Neural crest cell (in vitro differentiated cells): Measurements from ENCODE around the gene ANGPTL5. TPM values are rescaled to one million over a fixed set of nuclear protein-coding genes. Genes with fewer than 3 reads are reported as not detected.
"Not testable (repeated sequence)": the region's sequence is repeated elsewhere in the genome, so short reads cannot be mapped to it uniquely, and the experiment has no call there.

Source experiments
- DNase-seq: peaks from one replicate; pipeline ENCODE4 v3.0.0; 2021; ENCODE audit warnings: low read depth, mixed read lengths, low spot score
- H3K27ac Mint-ChIP-seq: one replicate; pipeline ENCODE4 v1.8.0; 2021; ENCODE audit warnings: mild to moderate bottlenecking, mixed read lengths; ENCODE audit not compliant: unreplicated experiment
- H3K27me3 Mint-ChIP-seq: 2 replicates; pipeline ENCODE4 v1.8.0; 2021; ENCODE audit warnings: low read depth, mild to moderate bottlenecking, mixed read lengths
- H3K36me3 Mint-ChIP-seq: 2 replicates; pipeline ENCODE4 v1.8.0; 2021; ENCODE audit warnings: low read depth, mild to moderate bottlenecking, mixed read lengths
- H3K4me1 Mint-ChIP-seq: 2 replicates; pipeline ENCODE4 v1.8.0; 2021; ENCODE audit warnings: mixed read lengths
- H3K4me3 Mint-ChIP-seq: one replicate; pipeline ENCODE4 v1.8.0; 2021; ENCODE audit warnings: mild to moderate bottlenecking, mixed read lengths
- H3K9me3 Mint-ChIP-seq: 2 replicates; pipeline ENCODE4 v1.8.0; 2021; ENCODE audit warnings: mixed read lengths
- CTCF ChIP-seq: fragments of 200-600 bp; sonication (generic); conservative IDR thresholded peaks from 2 replicates; pipeline ENCODE4 v1.5.0; 2021; ENCODE audit warnings: antibody characterized with exemption, mild to moderate bottlenecking
- long read RNA-seq: library from polyadenylated mRNA; unstranded; transcript quantifications from one replicate; pipeline ENCODE4 v2.0.0, GENCODE V29; 2020
- total RNA-seq: library from RNA; stranded (reverse); gene quantifications from 2 replicates; pipeline ENCODE4 v1.2.1, GENCODE V29; 2021

The ANGPTL5 gene
- total RNA-seq, result not detected in 2 replicates
- long read RNA-seq, result 0 reads

- Mint-ChIP-seq H3K9me3 (no peaks in the 10 kb centered on the region), H3K4me1 (peaks cover 29% of the 10 kb centered on the region), H3K27me3 (no peaks in the 10 kb centered on the region), H3K36me3 (no peaks in the 10 kb centered on the region), H3K27ac (peak within 1 kb of the TSS; percentile 89), H3K4me3 (peak within 1 kb of the TSS; percentile 94)
- TF ChIP-seq CTCF, result no peak
- DNase-seq, result no peak
Measured at GRCh38 chr11:101916422-101916821, at the start of gene ANGPTL5. TSS of gene ANGPTL5 (minus strand) at chr11:101916522. CDS start at chr11:101907909, 8,613 bp downstream.

GRCh38 chr11:101964200-101964599, 47.9 kb upstream of the ANGPTL5 start:
- DNase-seq, H3K36me3 Mint-ChIP-seq, H3K4me1 Mint-ChIP-seq, H3K9me3 Mint-ChIP-seq, H3K27me3 Mint-ChIP-seq, H3K4me3 Mint-ChIP-seq: not testable (repeated sequence)
- peak overlapping the region; percentile 12 for H3K27ac Mint-ChIP-seq

DNA sequence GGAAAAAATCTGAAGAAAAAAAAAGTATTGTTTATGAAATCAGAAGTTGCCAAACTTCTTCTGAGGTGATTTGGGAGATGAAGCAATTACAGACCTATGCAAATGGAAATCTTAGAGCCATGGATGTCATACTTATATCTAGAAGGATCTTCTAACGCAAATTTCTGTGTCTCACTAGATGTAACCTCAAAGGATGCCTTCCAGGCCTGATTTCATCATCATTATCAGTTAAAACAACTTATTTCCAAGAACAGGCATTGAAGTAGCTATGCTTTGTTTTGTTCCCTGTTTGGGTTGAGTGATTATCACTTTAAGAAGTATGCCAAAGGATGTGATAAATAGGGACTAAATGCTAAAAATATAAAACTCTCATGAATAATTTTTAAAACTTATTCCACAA, 43.9 kb upstream of the ANGPTL5 start:
- TF ChIP-seq CTCF, result no peak
- no peaks in the 10 kb centered on the region for H3K9me3 Mint-ChIP-seq
- no peak overlapping the region for H3K4me3 Mint-ChIP-seq
- H3K4me1 Mint-ChIP-seq, result no peaks in the 10 kb centered on the region
- no peak for DNase-seq
- no peaks in the 10 kb centered on the region for H3K27me3 Mint-ChIP-seq
- H3K27ac Mint-ChIP-seq, result no peak overlapping the region
- peaks cover 3% of the 10 kb centered on the region for H3K36me3 Mint-ChIP-seq

- H3K27me3 Mint-ChIP-seq, result no peaks in the 10 kb centered on the region
- H3K4me3 Mint-ChIP-seq, result no peak overlapping the region
Measured at GRCh38 chr11:101955701-101956100, 39.4 kb upstream of the ANGPTL5 start.

DNA sequence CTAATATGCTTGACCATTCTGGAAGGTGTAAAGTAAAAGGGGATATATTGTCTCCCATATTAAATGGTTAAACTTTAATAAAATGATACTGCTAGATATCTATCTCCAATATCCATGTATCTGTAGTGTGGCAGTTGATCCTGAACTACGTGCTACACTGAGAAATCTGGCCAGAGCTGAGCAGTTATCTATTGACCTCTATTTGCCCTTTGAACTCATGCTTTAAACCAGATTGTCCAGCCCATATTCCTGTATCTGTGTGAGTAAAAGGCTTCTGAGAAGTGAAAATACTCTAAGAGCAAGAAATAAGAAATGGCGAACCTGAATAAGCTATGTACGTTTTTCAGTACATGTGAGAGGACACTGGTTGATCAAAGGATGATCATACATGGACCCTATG, 39.0 kb upstream of the ANGPTL5 start:
- Mint-ChIP-seq H3K27me3 (no peaks in the 10 kb centered on the region), H3K9me3 (no peaks in the 10 kb centered on the region), H3K4me3 (no peak overlapping the region), H3K4me1 (no peaks in the 10 kb centered on the region), H3K27ac (no peak overlapping the region), H3K36me3 (peaks cover 3% of the 10 kb centered on the region)
- TF ChIP-seq CTCF, result no peak
- DNase-seq, result no peak

More at GRCh38 chr11:101955701-101956100, 39.4 kb upstream of the ANGPTL5 start:
- H3K36me3 Mint-ChIP-seq, result peaks cover 3% of the 10 kb centered on the region
- H3K9me3 Mint-ChIP-seq, result no peaks in the 10 kb centered on the region
- no peaks in the 10 kb centered on the region for H3K4me1 Mint-ChIP-seq
- H3K27ac Mint-ChIP-seq, result no peak overlapping the region
- DNase-seq, result no peak
- TF ChIP-seq CTCF, result no peak

GRCh38 chr11:101949680-101950220, 33.4 kb upstream of the ANGPTL5 start:
- H3K4me3 Mint-ChIP-seq, result no peak overlapping the region
- no peaks in the 10 kb centered on the region for H3K9me3 Mint-ChIP-seq
- no peaks in the 10 kb centered on the region for H3K4me1 Mint-ChIP-seq
- no peaks in the 10 kb centered on the region for H3K36me3 Mint-ChIP-seq
- no peak overlapping the region for H3K27ac Mint-ChIP-seq
- no peak for TF ChIP-seq CTCF
- no peaks in the 10 kb centered on the region for H3K27me3 Mint-ChIP-seq
- no peak for DNase-seq
